Measurements from ENCODE around the gene SLC24A3. TPM values are rescaled to one million over a fixed set of nuclear protein-coding genes. Genes with fewer than 3 reads are reported as not detected.

SLC24A3 gene
- total and polyA plus RNA-seq, 5 experiments from 2014 or later: not detected

GRCh38 chr20:19616620-19617019, 404.2 kb downstream of the SLC24A3 start:
- H3K27me3 Mint-ChIP-seq: peaks cover 12 to 47% (median 22%) of the 10 kb centered on the region in 5 donors
- no peak overlapping the region for H3K27ac Mint-ChIP-seq
- peaks cover 0 to 2% (median 0%) of the 10 kb centered on the region in 9 donors for H3K9me3 Mint-ChIP-seq
- no peak overlapping the region for H3K4me3 Mint-ChIP-seq
- ATAC-seq (no peak), DNase-seq (no peak)
- H3K4me1 Mint-ChIP-seq: peaks cover 0 to 3% (median 0%) of the 10 kb centered on the region in 4 donors
- no peaks in the 10 kb centered on the region for H3K36me3 Mint-ChIP-seq
- POLR2A ChIA-PET: no interaction called here

- Mint-ChIP-seq H3K27ac (no peak overlapping the region), H3K36me3 (no peaks in the 10 kb centered on the region), H3K9me3 (peaks cover 0 to 2% (median 0%) of the 10 kb centered on the region in 9 donors), H3K4me1 (peaks cover 0 to 3% (median 0%) of the 10 kb centered on the region in 4 donors), H3K27me3 (peaks cover 12 to 47% (median 20%) of the 10 kb centered on the region in 5 donors), H3K4me3 (no peak overlapping the region)
- no peak for ATAC-seq
- POLR2A ChIA-PET: no interaction called here
- DNase-seq: no peak
Measured at GRCh38 chr20:19617256-19617655, 404.8 kb downstream of the SLC24A3 start.

GRCh38 chr20:19618711-19619110, 406.3 kb downstream of the SLC24A3 start:
- Mint-ChIP-seq H3K36me3 (no peaks in the 10 kb centered on the region), H3K4me1 (peaks cover 0 to 3% (median 0%) of the 10 kb centered on the region in 4 donors), H3K27me3 (peaks cover 6 to 41% (median 19%) of the 10 kb centered on the region in 5 donors), H3K9me3 (peaks cover 0 to 4% (median 0%) of the 10 kb centered on the region in 9 donors), H3K4me3 (no peak overlapping the region), H3K27ac (no peak overlapping the region)
- no peak for ATAC-seq
- DNase-seq: no peak
- POLR2A ChIA-PET: no interaction called here

GRCh38 chr20:19619904-19620430, 407.5 kb downstream of the SLC24A3 start:
- DNase-seq: no peak
- POLR2A ChIA-PET: no interaction called here
- Mint-ChIP-seq H3K4me1 (peaks cover 0 to 3% (median 0%) of the 10 kb centered on the region in 4 donors), H3K27me3 (peaks cover 6 to 41% (median 20%) of the 10 kb centered on the region in 5 donors), H3K27ac (no peak overlapping the region), H3K4me3 (no peak overlapping the region), H3K36me3 (peaks cover 0 to 4% (median 0%) of the 10 kb centered on the region in 3 donors), H3K9me3 (peaks cover 0 to 12% (median 0%) of the 10 kb centered on the region in 9 donors)
- ATAC-seq: no peak

- peaks cover 0 to 3% (median 0%) of the 10 kb centered on the region in 4 donors for H3K4me1 Mint-ChIP-seq
- peaks cover 0 to 4% (median 0%) of the 10 kb centered on the region in 3 donors for H3K36me3 Mint-ChIP-seq
- no peak overlapping the region for H3K27ac Mint-ChIP-seq
- DNase-seq (no peak), ATAC-seq (no peak)
- peaks cover 6 to 41% (median 19%) of the 10 kb centered on the region in 5 donors for H3K27me3 Mint-ChIP-seq
- H3K9me3 Mint-ChIP-seq: peaks cover 0 to 12% (median 0%) of the 10 kb centered on the region in 9 donors
- POLR2A ChIA-PET: no interaction called here
- H3K4me3 Mint-ChIP-seq: no peak overlapping the region
Measured at GRCh38 chr20:19620446-19620845, 408.0 kb downstream of the SLC24A3 start.

- Mint-ChIP-seq H3K4me1 (peaks cover 0 to 3% (median 0%) of the 10 kb centered on the region in 4 donors), H3K9me3 (peaks cover 0 to 12% (median 0%) of the 10 kb centered on the region in 9 donors), H3K4me3 (no peak overlapping the region), H3K27ac (no peak overlapping the region), H3K36me3 (peaks cover 0 to 4% (median 0%) of the 10 kb centered on the region in 3 donors), H3K27me3 (peaks cover 6 to 41% (median 19%) of the 10 kb centered on the region in 5 donors)
- POLR2A ChIA-PET: no interaction called here
- no peak for ATAC-seq
- DNase-seq: no peak
Measured at GRCh38 chr20:19621072-19621471, 408.6 kb downstream of the SLC24A3 start.

GRCh38 chr20:19624221-19624965, 412.0 kb downstream of the SLC24A3 start:
- Mint-ChIP-seq H3K27ac (no peak overlapping the region), H3K4me1 (peaks cover 0 to 3% (median 0%) of the 10 kb centered on the region in 4 donors), H3K4me3 (no peak overlapping the region), H3K27me3 (peaks cover 7 to 29% (median 15%) of the 10 kb centered on the region in 5 donors), H3K9me3 (peaks cover 0 to 12% (median 2%) of the 10 kb centered on the region in 9 donors), H3K36me3 (peaks cover 0 to 4% (median 0%) of the 10 kb centered on the region in 3 donors)
- POLR2A ChIA-PET: no interaction called here
- no peak for ATAC-seq
- no peak for DNase-seq

- Mint-ChIP-seq H3K36me3 (peaks cover 0 to 4% (median 0%) of the 10 kb centered on the region in 3 donors), H3K9me3 (peaks cover 0 to 12% (median 2%) of the 10 kb centered on the region in 9 donors), H3K4me3 (no peak overlapping the region), H3K27me3 (peaks cover 5 to 26% (median 12%) of the 10 kb centered on the region in 5 donors), H3K4me1 (peaks cover 0 to 3% (median 0%) of the 10 kb centered on the region in 4 donors), H3K27ac (no peak overlapping the region)
- POLR2A ChIA-PET: no interaction called here
- DNase-seq (no peak), ATAC-seq (no peak)
Measured at GRCh38 chr20:19625426-19625825, 413.0 kb downstream of the SLC24A3 start.

GRCh38 chr20:19626896-19627295, 414.5 kb downstream of the SLC24A3 start:
- POLR2A ChIA-PET: no interaction called here
- Mint-ChIP-seq H3K27ac (no peak overlapping the region), H3K4me1 (no peaks in the 10 kb centered on the region), H3K36me3 (peaks cover 0 to 4% (median 0%) of the 10 kb centered on the region in 3 donors), H3K27me3 (peaks cover 2 to 22% (median 12%) of the 10 kb centered on the region in 5 donors), H3K9me3 (peaks cover 0 to 12% (median 2%) of the 10 kb centered on the region in 9 donors), H3K4me3 (no peak overlapping the region)
- DNase-seq (no peak), ATAC-seq (no peak)

- peaks cover 0 to 8% (median 3%) of the 10 kb centered on the region in 9 donors for H3K9me3 Mint-ChIP-seq
- peaks cover 4 to 20% (median 10%) of the 10 kb centered on the region in 5 donors for H3K27me3 Mint-ChIP-seq
- POLR2A ChIA-PET: no interaction called here
- no peak overlapping the region for H3K4me3 Mint-ChIP-seq
- H3K36me3 Mint-ChIP-seq: peaks cover 0 to 4% (median 0%) of the 10 kb centered on the region in 3 donors
- peak overlapping the region in 1 of 10 donors; percentile 20 for H3K27ac Mint-ChIP-seq
- DNase-seq (peak in 6 of 10 donors; percentile 5 to 66 (median 14)), ATAC-seq (no peak)
- no peaks in the 10 kb centered on the region for H3K4me1 Mint-ChIP-seq
Measured at GRCh38 chr20:19628570-19629134, 416.2 kb downstream of the SLC24A3 start.

- peaks cover 7 to 16% (median 10%) of the 10 kb centered on the region in 5 donors for H3K27me3 Mint-ChIP-seq
- POLR2A ChIA-PET: no interaction called here
- H3K36me3 Mint-ChIP-seq: no peaks in the 10 kb centered on the region
- H3K9me3 Mint-ChIP-seq: peaks cover 0 to 6% (median 0%) of the 10 kb centered on the region in 9 donors
- ATAC-seq: no peak
- H3K4me1 Mint-ChIP-seq: no peaks in the 10 kb centered on the region
- no peak for DNase-seq
- no peak overlapping the region for H3K27ac Mint-ChIP-seq
- no peak overlapping the region for H3K4me3 Mint-ChIP-seq
Measured at GRCh38 chr20:19631410-19631809, 419.0 kb downstream of the SLC24A3 start.

- POLR2A ChIA-PET: no interaction called here
- DNase-seq: no peak
- H3K27me3 Mint-ChIP-seq: peaks cover 0 to 7% (median 6%) of the 10 kb centered on the region in 5 donors
- H3K27ac Mint-ChIP-seq: no peak overlapping the region
- ATAC-seq: no peak
- H3K4me1 Mint-ChIP-seq: no peaks in the 10 kb centered on the region
- H3K9me3 Mint-ChIP-seq: peaks cover 0 to 5% (median 0%) of the 10 kb centered on the region in 9 donors
- H3K4me3 Mint-ChIP-seq: no peak overlapping the region
- H3K36me3 Mint-ChIP-seq: no peaks in the 10 kb centered on the region
Measured at GRCh38 chr20:19633985-19634384, 421.5 kb downstream of the SLC24A3 start.
